Activated CD4-positive, alpha-beta T cell treated with anti-CD3 and anti-CD28 coated beads, Interleukin-2, amount 50 U/mL, for 1 hour (primary cell): ENCODE results near the gene SLC29A3.

ENCODE experiments used
- DNase-seq: peaks from one replicate; pipeline ENCODE4 v3.0.0-alpha.2; 2020

Gene SLC29A3

DNA sequence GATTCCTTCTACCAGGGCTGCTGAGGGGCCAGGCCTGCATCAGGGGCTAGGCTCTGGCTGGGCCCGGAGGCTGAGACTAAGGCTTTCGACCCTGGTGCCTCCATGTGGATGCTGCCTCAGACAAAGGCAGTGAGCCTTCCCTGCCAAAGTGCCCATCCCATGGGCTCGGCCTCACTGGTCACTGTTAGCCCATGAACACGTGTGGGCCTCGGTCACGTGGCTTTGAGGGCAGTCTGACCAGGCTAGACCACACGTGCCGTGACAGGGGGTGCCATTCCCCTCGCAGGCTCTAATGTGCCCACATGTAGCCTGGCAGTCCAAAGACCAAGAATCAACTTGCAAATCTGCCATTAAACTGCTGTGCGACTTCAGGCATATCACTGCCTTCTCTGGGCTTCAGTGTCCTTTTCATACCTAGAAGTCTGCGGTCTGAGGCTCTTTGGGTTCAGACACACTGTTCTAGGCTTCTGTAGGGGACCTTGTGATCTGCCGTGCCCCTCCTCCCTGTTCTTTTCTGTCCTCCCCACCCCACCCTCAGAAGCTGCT lies 17.6 kb upstream of the SLC29A3 start:
- DNase-seq = no peak

DNA sequence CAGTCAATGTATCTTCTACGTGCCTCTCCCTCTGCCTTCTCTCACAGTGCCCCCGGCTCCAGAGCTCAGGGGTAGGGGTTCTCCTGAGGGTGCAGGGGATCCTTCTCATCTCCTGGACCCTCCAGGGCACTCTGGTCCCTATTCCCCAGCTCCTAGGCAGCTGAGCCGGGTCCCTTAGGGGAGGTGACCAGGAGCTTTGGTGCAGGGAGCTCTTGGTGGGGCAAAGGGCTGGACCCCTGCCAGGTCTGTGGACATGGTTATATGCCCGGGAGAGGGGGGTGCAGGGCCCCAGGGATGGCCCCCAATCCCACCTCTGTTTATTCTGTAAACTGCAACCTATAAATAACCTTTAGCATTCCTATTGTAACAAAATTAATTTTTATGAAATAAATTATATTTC lies 16.6 kb upstream of the SLC29A3 start:
- no peak for DNase-seq

DNA sequence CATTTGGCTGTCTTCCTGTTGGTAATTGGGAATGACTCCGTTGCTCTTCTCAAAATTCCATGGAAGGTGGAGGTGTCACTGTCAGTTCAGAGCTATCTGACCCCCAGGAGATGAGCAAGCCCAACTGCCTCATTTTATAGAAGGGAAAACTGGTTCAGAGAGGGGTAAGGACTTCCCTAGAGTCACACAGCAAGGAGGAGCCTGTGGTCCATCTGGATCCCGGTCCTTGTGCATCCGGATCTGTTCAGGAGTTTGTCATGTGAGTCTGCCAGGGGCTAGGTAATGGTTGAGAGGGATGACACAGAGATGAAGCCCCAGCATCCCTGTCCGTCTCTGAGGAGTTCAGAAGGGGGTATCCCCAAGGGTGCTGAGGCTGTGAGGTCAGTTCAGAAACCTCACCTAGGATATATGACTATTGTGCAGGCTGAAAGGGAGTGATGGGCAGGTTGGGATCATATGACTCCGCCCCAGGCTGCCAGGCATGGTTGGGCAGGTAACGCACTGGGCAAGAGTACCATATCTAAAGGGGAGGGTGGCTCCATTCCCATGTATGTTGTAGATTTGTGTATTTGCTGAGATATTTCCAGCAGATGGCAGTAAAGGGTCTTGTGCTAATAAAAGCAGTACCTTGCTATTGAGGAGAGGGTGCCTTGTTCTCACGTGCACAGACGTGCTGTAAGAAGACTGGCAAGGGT lies 16.0 kb upstream of the SLC29A3 start:
- no peak for DNase-seq

DNA sequence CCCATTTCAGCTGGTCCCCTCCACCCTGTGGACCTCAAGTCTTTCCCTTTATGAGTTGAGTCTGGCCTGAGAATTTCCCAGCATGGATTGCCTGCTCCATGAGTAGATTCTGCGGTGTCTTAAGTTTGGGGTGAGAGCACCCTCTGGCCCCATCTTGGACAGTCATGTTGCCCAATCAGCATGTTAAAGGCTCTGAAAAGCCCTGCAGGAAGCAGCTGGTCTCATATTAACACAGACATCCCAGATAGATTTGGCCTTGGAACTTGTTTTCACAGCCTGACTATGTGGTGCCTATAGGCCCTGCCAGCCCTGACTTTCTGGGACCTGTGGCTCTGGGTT lies 15.5 kb upstream of the SLC29A3 start:
- no peak for DNase-seq

DNA sequence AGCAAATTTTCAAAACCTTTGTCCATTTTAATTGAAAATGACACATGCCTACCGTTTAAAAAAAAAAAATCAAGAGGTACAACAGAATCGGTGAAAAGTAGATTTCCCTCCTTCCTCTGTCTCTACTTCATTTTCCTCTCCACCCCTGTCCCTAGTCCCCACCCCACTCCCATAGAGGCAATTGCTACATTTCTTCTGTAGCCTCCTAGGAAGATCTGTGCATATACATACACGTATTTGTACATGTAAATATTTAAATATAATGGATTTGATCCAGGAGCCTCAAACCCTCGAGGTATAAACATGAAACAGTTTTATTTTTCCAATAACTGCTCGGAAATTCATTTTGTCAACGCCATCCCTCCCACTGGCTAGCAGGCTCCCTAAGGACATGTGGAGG lies 14.1 kb upstream of the SLC29A3 start:
- no peak for DNase-seq

DNA sequence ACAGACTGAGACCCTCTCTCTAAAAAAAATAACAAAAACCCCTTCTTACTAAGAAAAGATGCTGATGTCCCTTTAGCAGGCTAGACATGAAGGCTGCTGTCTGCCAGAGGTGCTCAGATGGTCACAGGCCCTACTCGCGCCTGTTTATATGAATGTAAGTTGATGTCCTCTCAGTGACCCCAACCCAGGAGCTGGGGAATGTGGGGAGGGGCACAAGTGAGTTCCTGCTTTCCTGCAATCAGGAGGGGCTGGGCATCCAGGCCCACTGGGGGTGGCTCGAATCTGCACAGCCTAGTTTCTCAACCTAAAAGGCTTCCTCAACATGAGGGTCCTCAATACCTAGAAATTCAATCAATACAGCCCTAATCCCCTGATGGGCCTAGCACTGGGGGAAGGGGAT lies 12.1 kb upstream of the SLC29A3 start:
- DNase-seq = no peak

DNA sequence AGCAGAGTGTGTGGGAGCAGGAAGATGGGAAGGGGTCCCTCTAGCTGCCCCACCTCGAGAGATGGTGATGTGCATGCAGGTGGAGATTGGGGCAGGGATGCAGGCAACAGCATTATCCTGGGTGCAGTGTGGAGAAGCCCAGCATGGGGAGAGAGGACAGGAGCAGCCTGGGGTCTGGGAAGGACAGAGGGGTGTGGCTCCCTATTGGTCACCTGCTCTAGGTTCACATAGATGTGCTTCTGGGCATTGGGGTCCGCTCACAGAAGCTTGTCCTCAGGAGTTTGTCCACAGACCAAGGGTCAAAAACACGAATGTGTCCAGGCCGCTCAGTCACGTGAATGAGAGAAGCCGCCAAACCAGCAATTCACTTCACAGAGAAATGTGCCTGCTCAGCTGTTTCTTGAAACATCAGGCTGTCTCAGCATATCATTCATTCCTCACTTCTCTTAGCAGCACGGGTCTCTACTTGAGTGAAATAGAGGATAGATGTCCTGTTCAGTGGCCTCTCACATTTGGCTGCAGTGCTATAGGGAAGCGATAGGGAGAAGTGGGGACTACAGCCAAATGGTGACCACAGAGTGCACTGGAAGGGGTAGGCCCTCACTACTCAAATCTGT lies 11.5 kb upstream of the SLC29A3 start:
- no peak for DNase-seq

DNA sequence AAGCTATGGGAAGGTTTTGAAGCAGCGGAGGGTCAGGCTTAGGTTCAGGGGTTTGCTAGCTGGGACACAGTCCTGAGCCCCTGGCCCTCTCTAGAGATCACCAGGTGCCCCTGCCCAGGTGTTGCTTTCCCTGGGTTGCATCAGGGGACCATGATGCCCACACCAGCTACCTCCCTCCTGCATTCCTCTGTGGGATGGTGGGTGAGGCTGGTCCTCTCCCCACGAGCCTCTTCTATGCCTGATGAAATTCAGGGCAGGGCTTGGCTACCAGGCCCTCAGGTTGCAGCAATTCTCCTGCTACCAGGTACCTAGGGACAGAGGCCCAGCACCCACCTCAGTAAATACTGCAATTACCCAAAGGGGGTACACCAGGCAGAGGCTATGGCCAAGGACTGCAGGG lies 10.8 kb upstream of the SLC29A3 start:
- DNase-seq = no peak

DNA sequence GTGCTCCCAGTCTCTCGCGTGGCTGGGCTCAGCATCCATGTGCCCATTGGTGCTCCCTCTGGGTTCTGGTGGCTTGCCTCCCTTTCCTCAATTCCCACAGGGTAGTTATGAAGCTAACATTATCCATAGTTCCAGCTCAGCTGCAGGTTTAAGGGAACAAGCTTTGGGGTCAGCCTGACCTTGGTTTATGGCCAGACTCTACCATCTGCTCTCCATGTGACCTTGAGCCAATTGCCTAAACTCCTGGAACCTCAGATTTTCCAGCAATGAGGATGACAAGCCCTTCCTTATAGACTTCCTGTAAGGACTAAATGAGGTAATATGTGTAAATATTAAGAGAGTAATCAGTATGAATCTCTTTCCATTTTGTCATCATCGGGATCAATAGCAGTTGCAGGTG lies 10.1 kb upstream of the SLC29A3 start:
- DNase-seq = no peak

DNA sequence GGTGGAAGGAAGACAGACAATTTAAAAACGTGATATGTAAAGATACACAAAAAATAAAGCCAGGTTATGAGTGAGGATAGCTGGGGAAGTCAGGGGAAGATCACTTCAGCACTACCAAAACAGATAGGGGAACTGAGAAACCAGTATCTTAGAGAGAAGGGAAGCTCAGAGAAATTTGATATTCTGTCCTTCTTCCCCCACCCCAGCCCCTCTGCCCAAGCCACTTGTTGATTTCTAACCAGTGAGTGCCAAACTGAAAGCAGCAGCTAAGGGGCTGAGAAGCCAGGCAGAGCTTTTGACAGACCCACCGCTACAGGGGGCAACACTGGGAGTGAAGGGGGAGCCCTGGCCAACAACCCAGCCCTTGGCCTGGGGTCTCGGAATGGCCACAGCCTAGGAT lies 9.1 kb upstream of the SLC29A3 start:
- no peak for DNase-seq

DNA sequence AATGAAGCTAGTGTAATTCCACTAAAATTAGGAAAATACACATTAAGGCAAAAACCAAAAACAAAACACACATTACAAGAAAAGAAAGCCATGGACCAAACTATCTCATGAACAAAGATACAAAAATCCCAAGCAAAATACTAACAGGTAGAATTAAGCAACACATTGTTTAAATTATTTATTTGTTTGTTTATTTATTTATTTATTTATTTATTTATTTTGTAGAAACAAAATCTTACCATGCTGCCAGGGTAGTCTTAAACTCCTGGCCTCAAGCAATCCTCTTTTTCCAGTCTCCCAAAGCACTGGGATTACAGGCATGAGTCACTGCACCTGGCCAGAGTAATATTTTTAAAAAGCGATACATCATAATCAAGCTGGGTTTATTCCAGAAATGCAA lies 6.8 kb upstream of the SLC29A3 start:
- DNase-seq = no peak

DNA sequence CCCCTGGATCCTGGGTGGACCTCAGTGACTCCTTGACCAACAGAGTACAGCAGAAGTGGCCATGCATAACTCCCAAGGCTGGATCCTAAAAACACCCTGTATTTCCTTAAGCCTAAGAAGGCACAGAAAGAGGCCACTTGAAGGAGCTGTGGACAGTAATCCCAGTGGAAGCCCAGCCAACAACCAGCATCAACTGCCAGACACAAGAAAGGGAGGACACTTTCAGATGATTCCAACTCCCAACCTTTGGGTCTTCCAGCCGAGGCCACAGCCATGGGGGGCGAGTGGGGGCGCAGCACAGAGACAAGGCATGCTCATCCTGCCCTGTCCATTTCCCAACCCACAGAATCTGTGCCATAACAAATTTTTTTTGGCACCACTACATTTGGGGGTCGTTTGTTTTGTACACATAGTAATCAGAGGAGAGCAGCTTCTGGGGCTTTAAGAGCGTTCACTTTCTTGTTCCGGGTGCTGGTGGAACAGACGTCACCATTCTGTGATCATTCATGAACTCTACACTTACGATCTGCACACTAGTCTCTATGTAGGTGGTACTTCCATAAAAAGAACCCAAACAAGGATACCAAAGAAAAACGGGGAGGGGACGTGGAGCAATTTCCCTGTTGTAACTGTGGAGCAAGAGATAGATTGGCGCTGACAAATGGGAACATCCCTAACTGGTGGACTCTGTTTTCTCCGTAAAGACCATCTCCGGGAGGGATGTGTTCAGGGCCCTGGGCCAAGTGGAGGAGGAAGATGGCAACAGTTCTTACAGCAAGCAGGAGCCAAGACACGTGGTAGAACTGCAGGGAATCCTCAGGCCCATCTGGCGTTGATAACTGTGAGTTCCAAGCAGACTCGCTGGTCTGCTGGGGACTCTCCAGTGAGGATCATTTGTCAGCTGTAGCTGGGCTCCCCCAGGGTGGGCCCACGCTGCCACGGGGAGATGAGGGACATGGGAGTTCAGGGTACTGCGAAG lies 6.0 kb upstream of the SLC29A3 start:
- DNase-seq = no peak

DNA sequence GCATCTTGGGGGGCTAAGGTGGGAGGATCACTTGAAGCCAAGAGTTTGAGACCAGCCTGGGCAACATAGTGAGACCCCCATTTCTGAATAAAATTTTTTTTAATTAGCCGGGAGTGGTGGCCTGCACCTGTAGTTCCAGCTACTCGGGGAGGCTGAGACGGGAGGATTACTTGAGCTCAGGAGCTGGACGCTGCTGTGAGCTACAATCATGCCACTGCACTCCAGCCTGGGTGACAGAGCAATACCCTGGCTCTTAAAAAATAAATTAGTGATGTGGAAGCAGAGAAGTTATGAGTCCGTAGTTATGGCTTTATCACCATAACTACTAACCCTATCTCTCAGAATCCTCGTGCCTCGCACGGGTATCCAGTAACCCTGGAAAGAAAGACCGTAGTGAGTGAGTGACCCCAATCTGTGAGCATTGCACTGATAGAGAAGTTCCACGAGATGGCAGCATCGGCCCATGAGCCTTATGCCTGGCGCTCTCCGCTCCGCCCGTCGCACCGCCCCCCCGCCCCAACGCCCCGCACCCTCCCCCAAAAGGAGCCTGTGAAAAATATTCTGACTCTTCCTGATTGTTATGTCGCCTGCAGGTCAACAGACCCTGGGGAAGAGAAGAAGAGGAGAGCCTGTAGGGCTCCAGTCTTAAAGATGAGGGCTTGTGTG lies 4.9 kb upstream of the SLC29A3 start:
- DNase-seq = peak; percentile 53

DNA sequence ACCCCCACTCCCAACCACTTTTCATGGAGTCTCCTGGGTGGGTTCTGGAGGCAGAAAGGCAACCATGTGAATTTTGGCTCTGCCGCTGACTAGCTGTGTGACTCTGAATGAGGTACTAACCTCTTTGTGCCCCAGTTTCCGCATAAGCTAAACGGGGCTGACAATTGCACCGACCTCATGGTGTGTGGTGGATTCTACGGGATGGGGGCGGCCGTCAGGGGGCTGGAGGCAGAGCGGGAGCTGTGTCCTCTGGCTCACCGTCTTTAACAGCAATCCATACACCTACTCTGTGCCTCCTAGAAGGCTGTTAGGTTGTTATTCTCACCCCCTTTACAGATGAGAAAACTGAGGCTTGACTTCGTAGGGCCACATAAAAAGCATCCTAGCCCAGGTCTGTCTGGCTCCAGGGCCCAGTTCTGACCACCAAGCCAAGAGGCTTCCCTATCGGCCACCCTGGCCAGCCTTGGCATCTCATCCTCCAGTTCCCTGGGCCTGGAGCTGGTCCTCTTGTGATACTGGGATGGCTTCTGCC lies 4.3 kb upstream of the SLC29A3 start:
- no peak for DNase-seq

DNA sequence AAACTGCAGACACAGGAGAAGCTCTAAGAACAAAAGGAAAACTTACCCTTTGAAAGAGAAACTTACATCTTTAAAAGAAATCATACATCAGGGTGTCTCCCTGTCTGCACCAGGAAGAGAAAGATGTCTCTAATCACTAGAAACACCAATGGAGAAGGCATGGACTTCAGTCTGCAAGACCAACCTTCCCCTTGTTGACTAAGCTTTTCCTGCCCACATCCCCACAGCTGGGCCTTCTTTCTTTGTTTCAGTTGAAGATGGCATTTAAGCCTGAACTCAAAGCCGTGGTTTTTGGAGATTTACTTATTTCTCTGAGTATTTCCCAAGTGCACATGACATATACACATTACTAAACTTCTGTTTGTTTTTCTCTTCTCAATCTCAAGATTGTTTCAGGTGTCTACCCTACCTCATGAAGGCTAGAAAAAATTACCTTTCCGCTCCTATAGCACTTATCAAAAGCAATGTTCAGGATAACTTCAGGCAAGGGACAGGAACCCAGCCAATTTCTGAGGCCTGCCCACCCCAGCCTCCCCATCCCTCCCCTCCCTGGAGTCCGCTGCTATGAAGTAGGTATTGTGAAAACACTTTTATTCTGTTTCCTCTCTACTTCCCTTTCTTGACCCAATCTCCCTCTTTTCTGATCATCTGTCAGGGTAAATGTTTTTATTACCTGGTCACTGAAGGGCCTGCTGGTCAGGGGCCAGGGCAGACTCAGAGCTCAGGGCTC lies 2.8 kb upstream of the SLC29A3 start:
- DNase-seq = no peak

DNA sequence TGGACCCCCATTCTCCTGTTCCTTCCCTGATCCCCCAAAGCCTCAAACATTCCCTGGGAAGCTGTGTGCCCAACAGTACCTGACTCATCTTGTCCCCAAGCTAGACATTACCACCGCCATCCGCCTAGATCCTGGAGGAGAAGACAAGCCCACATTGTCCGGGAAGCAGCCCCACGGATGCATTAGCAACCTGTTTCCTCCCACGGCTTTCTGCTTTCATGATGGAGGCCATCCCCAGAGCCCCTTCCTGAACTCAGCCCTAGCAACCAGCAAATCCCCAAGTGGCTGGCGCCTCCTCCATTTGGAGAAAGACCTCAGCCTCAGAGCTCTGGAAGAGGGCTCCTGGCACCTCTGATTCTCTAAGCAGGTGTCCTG lies 2.3 kb upstream of the SLC29A3 start:
- DNase-seq = no peak

DNA sequence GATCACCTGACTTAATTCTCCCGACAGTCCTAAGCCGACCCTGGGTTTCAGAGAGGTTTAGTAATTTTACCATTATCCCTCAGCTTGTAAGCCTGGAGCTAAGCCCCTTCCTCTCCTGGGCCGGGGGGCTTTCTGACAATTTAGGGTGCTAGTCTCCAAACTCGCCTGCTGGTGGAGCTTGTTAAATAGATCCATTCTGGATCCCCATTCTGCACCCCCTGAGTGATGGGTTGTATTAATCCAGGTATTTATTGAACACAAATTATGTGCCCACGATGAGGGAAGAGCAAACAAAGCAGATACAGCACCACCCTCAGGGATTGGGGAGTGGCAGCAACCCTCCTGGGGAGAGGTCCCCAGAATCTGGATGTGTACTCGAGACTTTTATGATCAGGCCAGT lies 1.3 kb upstream of the SLC29A3 start:
- DNase-seq = no peak

DNA sequence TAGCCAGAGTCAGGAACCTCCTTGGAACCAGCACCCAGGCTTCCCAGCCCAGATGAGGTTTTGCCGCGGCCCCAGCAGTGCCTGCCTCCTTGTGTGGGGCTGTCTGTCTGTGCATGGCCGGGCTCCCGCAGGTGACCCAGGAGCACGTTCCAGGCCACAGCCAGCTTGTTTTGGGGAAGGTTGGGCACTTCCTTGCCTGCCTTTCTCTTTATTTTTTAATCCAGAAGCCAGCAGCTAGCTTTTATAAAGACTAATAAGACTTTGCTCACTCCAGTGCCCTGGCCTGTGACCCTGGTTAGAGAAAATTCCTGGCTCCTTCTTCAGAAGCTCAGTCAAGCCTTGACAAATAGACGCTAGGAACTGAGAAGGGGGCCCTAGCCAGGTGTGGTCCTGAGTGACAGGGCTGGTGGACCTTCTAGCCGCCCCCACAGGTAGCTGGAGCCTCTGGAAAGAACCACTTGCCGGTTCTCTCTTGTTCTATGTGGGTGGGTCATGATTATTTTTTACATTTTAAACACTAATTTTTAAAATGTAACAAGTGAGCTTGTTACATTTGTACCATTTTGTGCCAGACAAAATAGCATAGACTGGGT lies 837 bp downstream of the SLC29A3 start:
- no peak for DNase-seq

DNA sequence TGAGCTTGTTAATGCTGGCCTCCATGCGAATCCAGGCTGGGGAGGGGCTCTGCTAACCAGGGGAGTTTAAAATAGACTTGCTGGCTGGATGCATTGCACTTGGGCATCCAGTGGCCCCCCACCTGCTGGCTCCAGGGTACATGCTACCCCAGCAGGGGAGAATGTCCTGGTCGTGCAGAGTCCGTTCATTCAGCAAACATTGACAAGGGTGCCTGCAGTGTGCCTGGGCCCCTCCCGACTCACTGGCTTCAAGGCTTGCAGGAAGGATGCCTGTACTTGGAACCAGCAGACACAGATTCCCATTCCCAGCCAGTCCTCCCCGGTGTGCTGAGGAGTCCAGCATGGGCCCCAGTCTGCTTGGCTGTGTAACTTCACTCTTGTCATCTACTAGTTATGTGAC lies 1.5 kb downstream of the SLC29A3 start:
- no peak for DNase-seq

DNA sequence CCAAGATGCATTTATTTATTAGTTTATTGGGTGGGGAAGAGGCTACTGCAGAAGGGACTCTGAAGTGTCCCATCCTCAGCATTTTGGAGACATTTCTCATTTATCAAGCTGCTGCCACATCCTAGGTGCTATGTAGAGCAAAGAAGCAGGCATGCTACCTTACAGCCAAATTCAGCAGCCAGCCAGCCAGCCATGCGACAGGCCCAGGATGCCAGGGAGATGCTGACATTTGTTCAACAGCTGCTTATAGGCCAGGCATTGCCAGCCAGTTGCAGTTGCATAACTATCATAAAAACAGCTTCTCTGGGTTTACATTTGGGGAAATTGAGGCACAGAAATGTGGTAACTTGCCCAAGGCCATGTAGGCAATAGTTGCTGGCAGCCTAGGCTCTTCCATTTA lies 2.3 kb downstream of the SLC29A3 start:
- DNase-seq = no peak

DNA sequence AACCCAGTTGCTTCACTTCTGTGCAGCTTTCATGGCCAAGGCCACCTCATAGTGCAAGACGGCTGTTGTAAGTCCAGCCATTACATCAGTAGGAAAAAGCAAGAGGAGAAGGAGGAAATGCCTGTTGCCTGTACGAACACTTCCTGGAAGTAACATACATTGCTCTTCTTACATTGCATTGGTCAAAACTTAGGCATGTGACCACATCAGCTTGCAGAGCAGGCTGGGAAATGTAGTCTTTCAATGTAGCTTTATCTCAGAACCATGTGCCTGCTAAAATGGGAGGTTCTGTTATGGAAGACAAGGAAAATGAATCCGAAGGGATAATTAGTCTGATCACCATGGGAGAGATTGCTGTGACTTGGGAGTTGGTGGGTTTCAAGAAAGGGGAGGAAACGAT lies 4.3 kb downstream of the SLC29A3 start:
- no peak for DNase-seq

DNA sequence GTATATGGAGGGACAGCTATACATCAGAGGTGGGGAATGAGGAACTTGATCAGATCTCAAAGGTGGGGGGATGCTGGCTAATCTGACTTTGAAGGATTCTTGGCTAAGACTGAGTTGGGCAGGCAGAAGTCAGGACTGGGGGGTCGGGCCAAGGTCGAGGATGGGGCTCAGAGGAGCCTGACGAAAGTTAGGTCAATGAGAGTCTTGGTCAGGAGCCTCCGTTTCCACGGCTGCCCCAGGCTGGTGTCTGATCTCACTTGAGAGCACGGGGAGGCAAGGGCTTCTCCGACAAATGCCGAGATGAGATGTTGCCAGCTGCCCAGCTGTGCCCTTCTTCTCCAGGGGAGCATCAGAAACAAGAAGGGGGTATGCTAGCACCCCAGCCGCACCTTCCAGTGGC lies 5.7 kb downstream of the SLC29A3 start:
- no peak for DNase-seq
